ENCODE data around the gene BTBD17. TPM values are rescaled to one million over a fixed set of nuclear protein-coding genes. Genes with fewer than 3 reads are reported as not detected.

BTBD17 gene
- total and polyA plus RNA-seq, 4 donors = 0.17 TPM; not detected in 3

DNA sequence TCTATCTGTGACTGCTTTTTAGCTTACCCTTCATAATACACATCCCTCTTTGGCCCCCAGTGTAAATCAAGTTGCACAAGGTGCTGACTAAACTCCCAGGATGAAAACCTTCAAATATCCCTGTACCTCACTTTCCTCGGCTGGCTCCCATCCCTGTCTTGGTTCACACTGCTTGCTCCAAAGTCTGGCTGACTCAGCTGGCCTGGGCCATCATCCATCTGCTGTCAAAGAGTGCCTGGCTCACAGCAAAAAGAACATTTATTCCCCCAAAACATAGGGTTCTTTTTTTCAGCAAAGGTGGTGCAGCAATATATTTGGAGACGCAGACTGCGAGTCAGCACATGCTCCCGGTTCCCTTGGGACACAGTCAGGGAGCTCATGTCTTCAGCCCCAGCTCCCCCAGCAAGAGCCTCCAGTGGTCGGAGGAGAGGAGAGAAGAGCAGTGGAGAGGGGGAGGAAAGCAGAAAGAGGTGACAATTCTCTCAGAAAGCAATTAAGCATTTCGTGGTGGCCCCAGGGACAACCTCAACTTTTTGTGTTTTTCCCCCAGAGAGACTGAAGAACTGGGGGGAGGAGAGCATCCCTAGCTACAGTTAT lies 31.8 kb upstream of the BTBD17 start:
- TF ChIP-seq, protein P1, sequence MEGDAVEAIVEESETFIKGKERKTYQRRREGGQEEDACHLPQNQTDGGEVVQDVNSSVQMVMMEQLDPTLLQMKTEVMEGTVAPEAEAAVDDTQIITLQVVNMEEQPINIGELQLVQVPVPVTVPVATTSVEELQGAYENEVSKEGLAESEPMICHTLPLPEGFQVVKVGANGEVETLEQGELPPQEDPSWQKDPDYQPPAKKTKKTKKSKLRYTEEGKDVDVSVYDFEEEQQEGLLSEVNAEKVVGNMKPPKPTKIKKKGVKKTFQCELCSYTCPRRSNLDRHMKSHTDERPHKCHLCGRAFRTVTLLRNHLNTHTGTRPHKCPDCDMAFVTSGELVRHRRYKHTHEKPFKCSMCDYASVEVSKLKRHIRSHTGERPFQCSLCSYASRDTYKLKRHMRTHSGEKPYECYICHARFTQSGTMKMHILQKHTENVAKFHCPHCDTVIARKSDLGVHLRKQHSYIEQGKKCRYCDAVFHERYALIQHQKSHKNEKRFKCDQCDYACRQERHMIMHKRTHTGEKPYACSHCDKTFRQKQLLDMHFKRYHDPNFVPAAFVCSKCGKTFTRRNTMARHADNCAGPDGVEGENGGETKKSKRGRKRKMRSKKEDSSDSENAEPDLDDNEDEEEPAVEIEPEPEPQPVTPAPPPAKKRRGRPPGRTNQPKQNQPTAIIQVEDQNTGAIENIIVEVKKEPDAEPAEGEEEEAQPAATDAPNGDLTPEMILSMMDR (IDR thresholded peaks at IDR 0.05; ENCODE audit: control extremely low read depth, extremely low read depth) = no peak
- Histone ChIP-seq H3K9ac (ENCODE audit: insufficient read depth in 1 of 2, low read length in 2 of 2) (no peak overlapping the region), H3K9me3 (ENCODE audit: control insufficient read depth in 4 of 4, insufficient read depth in 3 of 4, low read length in 3 of 4) (peaks cover 0 to 2% (median 0%) of the 10 kb centered on the region in 4 donors), H3K4me3 (no peak overlapping the region), H3K27ac (ENCODE audit: low read depth in 1 of 2, low read length in 1 of 2) (no peak overlapping the region), H3K27me3 (ENCODE audit: control insufficient read depth in 3 of 3, insufficient read depth in 3 of 3, low read length in 2 of 3) (no peaks in the 10 kb centered on the region), H3K4me1 (ENCODE audit: control insufficient read depth in 5 of 5, insufficient read depth in 5 of 5, low read length in 5 of 5) (no peaks in the 10 kb centered on the region), H3K36me3 (ENCODE audit: control insufficient read depth in 4 of 4, insufficient read depth in 4 of 4, low read length in 4 of 4) (no peaks in the 10 kb centered on the region)
- 84 to 90% methylated on average over 6 of the region's 6 CpGs for WGBS, 2 donors
- ATAC-seq (ENCODE audit: insufficient read depth, low FRiP score) (no peak), DNase-seq (no peak)

DNA sequence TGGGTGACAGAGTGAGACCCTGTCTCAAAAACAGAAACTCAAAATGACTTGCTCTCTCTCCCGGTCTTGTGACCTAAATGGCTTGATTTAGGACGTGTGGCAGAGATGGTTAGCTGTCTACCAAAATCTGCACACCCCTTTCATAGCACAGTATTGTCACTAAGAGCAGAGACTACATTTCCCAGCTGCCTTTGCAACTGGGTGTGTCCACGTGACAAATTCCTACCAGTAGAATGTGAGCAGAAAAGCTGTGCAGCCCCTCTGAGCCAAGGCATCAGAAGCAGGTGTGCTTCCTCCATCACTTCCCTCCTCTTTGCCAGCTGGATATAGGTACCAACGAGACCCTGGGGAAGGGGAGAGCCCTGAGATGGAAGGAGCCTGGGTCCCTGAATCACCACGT lies 31.2 kb upstream of the BTBD17 start:
- DNase-seq = no peak
- WGBS, 2 donors = 70 to 72% methylated on average over 5 of the region's 5 CpGs
- H3K27me3 ChIP-seq (ENCODE audit: control insufficient read depth in 3 of 3, insufficient read depth in 3 of 3, low read length in 2 of 3) = no peaks in the 10 kb centered on the region
- no peaks in the 10 kb centered on the region for H3K36me3 ChIP-seq (ENCODE audit: control insufficient read depth in 4 of 4, insufficient read depth in 4 of 4, low read length in 4 of 4)
- no peak overlapping the region for H3K9ac ChIP-seq (ENCODE audit: insufficient read depth in 1 of 2, low read length in 2 of 2)
- no peak overlapping the region for H3K4me3 ChIP-seq
- ATAC-seq (ENCODE audit: insufficient read depth, low FRiP score) = no peak
- no peak overlapping the region for H3K27ac ChIP-seq (ENCODE audit: low read depth in 1 of 2, low read length in 1 of 2)
- TF ChIP-seq, protein P1 (IDR thresholded peaks at IDR 0.05; ENCODE audit: control extremely low read depth, extremely low read depth) = no peak
- H3K4me1 ChIP-seq (ENCODE audit: control insufficient read depth in 5 of 5, insufficient read depth in 5 of 5, low read length in 5 of 5) = no peaks in the 10 kb centered on the region
- H3K9me3 ChIP-seq (ENCODE audit: control insufficient read depth in 4 of 4, insufficient read depth in 3 of 4, low read length in 3 of 4) = peaks cover 0 to 2% (median 0%) of the 10 kb centered on the region in 4 donors

DNA sequence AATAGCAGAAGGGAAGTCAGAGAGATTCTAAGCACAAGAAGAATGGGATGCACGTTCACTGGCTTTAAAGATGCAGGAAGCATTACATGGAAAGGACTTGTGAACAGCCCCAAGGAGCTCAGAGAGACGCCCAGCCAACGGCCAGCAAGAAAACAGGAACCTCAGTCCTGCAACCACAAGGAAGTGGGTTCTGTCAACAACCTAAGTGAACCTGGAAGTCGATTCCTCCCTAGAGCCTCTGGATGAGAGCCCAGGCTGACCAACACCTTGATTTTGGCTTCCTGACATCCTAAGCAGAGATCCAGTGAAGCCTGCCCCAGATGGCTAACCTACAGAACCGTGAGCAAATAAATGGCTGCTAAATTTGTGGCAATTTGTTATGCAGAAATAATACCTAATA lies 30.1 kb upstream of the BTBD17 start:
- Histone ChIP-seq H3K9ac (ENCODE audit: insufficient read depth in 1 of 2, low read length in 2 of 2) (no peak overlapping the region), H3K27me3 (ENCODE audit: control insufficient read depth in 3 of 3, insufficient read depth in 3 of 3, low read length in 2 of 3) (no peaks in the 10 kb centered on the region), H3K9me3 (ENCODE audit: control insufficient read depth in 4 of 4, insufficient read depth in 3 of 4, low read length in 3 of 4) (peaks cover 0 to 2% (median 0%) of the 10 kb centered on the region in 4 donors), H3K4me1 (ENCODE audit: control insufficient read depth in 5 of 5, insufficient read depth in 5 of 5, low read length in 5 of 5) (no peaks in the 10 kb centered on the region), H3K27ac (ENCODE audit: low read depth in 1 of 2, low read length in 1 of 2) (no peak overlapping the region), H3K36me3 (ENCODE audit: control insufficient read depth in 4 of 4, insufficient read depth in 4 of 4, low read length in 4 of 4) (no peaks in the 10 kb centered on the region), H3K4me3 (no peak overlapping the region)
- no peak for ATAC-seq (ENCODE audit: insufficient read depth, low FRiP score)
- 24 to 38% methylated on average over 5 of the region's 5 CpGs for WGBS, 2 donors
- TF ChIP-seq, protein P1 (IDR thresholded peaks at IDR 0.05; ENCODE audit: control extremely low read depth, extremely low read depth) = no peak
- no peak for DNase-seq
